ENCODE data around the gene GBX2. TPM values are rescaled to one million over a fixed set of nuclear protein-coding genes. Genes with fewer than 3 reads are reported as not detected.

GBX2 gene
- total RNA-seq, 4 donors from 2014 or later, result not detected

- H3K9me3 ChIP-seq, result no peaks in the 10 kb centered on the region
- no peak for ATAC-seq
- H3K4me3 ChIP-seq, result no peak overlapping the region
- no peaks in the 10 kb centered on the region for H3K4me1 ChIP-seq
- H3K36me3 ChIP-seq, result no peaks in the 10 kb centered on the region
- H3K27ac ChIP-seq, result no peak overlapping the region
- peaks cover 4% of the 10 kb centered on the region for H3K27me3 ChIP-seq
- 40 to 100% methylated on average over 1 to 4 of the region's 10 CpGs for WGBS, 2 donors (ENCODE audit: low coverage in 1 of 2)
- TF ChIP-seq POLR2A (IDR thresholded peaks at IDR 0.05) (no peak), CTCF (IDR thresholded peaks at IDR 0.05) (no peak), EP300 (IDR thresholded peaks at IDR 0.05) (no peak), POLR2AphosphoS5 (IDR thresholded peaks at IDR 0.05) (no peak)
Observed at GRCh38 chr2:236193026-236193425, 24.8 kb upstream of the GBX2 start.

- H3K4me1 ChIP-seq, result no peaks in the 10 kb centered on the region
- H3K27me3 ChIP-seq, result peaks cover 9% of the 10 kb centered on the region
- no peak for ATAC-seq
- whole genome bisulfite sequencing, 2 donors (ENCODE audit: low coverage in 1 of 2), result 90 to 100% methylated on average over 1 of the region's 2 CpGs
- no peak overlapping the region for H3K27ac ChIP-seq
- H3K36me3 ChIP-seq, result no peaks in the 10 kb centered on the region
- H3K9me3 ChIP-seq, result no peaks in the 10 kb centered on the region
- H3K4me3 ChIP-seq, result no peak overlapping the region
- no peak for TF ChIP-seq POLR2AphosphoS5 (IDR thresholded peaks at IDR 0.05)
Observed at GRCh38 chr2:236190674-236191073, 22.5 kb upstream of the GBX2 start.

GRCh38 chr2:236184701-236185100 lies 16.5 kb upstream of the GBX2 start:
- ATAC-seq, result no peak
- TF ChIP-seq EP300 (IDR thresholded peaks at IDR 0.05) (no peak), CTCF (IDR thresholded peaks at IDR 0.05) (no peak)
- H3K27me3 ChIP-seq, result peaks cover 66% of the 10 kb centered on the region
- no peaks in the 10 kb centered on the region for H3K36me3 ChIP-seq
- peaks cover 0 to 4% (median 0%) of the 10 kb centered on the region in 3 donors for H3K4me1 ChIP-seq
- no peak overlapping the region for H3K27ac ChIP-seq
- H3K9me3 ChIP-seq, result peaks cover 0 to 12% (median 0%) of the 10 kb centered on the region in 3 donors
- H3K4me3 ChIP-seq, result no peak overlapping the region
- no CpG with 5 or more reads among the region's 4 CpGs for WGBS, 2 donors (ENCODE audit: low coverage in 1 of 2)

GRCh38 chr2:236180831-236181453 lies 12.8 kb upstream of the GBX2 start:
- Histone ChIP-seq H3K9me3 (peaks cover 0 to 12% (median 0%) of the 10 kb centered on the region in 3 donors), H3K4me3 (no peak overlapping the region), H3K27ac (no peak overlapping the region), H3K36me3 (no peaks in the 10 kb centered on the region), H3K27me3 (peaks cover 98% of the 10 kb centered on the region), H3K4me1 (peaks cover 0 to 27% (median 7%) of the 10 kb centered on the region in 3 donors)
- 19 to 25% methylated on average over 9 of the region's 9 CpGs for WGBS, 2 donors (ENCODE audit: low coverage in 1 of 2)
- ATAC-seq, result peak; percentile 34
- TF ChIP-seq CTCF (IDR thresholded peaks at IDR 0.05), result peak; percentile 42 to 65 (median 48)
- TF ChIP-seq POLR2A (IDR thresholded peaks at IDR 0.05), result no peak

GRCh38 chr2:236180076-236180816 lies 12.1 kb upstream of the GBX2 start:
- Histone ChIP-seq H3K9me3 (peaks cover 0 to 12% (median 0%) of the 10 kb centered on the region in 3 donors), H3K36me3 (no peaks in the 10 kb centered on the region), H3K27ac (no peak overlapping the region), H3K27me3 (peaks cover 98% of the 10 kb centered on the region), H3K4me3 (no peak overlapping the region), H3K4me1 (peaks cover 0 to 27% (median 7%) of the 10 kb centered on the region in 3 donors)
- 14 to 24% methylated on average over 12 of the region's 12 CpGs for WGBS, 2 donors (ENCODE audit: low coverage in 1 of 2)
- no peak for ATAC-seq
- no peak for TF ChIP-seq EP300 (IDR thresholded peaks at IDR 0.05)
- TF ChIP-seq POLR2AphosphoS5 (IDR thresholded peaks at IDR 0.05), result no peak
- no peak for TF ChIP-seq POLR2A (IDR thresholded peaks at IDR 0.05)
- TF ChIP-seq CTCF (IDR thresholded peaks at IDR 0.05), result no peak

Data from gastroesophageal sphincter (tissue), 4 donors.